Frontal cortex (tissue), 4 donors: ENCODE results near the gene LMF2. TPM values are rescaled to one million over a fixed set of nuclear protein-coding genes. Genes with fewer than 3 reads are reported as not detected.
A peak's percentile ranks its signal among the peaks of the same experiment; 100 is the strongest.

Experiments used
- DNase-seq, 2 donors: peaks; one replicate each; pipeline ENCODE4 v3.0.0; 2012; ENCODE audit warnings: low spot score in 2 of 2
- FAIRE-seq: peaks from 2 replicates; lab custom pipeline; 2012; peaks lifted over from hg19 to GRCh38; lab: Jason Lieb, UNC
- total RNA-seq: library from RNA; depleted of rRNA; stranded (reverse); fragments of >200 nt; gene quantifications from one replicate; pipeline ENCODE4 v1.2.3, GENCODE V29; 2014
- donor health status: control.
- donor health status: control.
- donor health status: control.

Gene LMF2
- total RNA-seq, 1 donor from 2014 or later, result 11.8 TPM

DNA sequence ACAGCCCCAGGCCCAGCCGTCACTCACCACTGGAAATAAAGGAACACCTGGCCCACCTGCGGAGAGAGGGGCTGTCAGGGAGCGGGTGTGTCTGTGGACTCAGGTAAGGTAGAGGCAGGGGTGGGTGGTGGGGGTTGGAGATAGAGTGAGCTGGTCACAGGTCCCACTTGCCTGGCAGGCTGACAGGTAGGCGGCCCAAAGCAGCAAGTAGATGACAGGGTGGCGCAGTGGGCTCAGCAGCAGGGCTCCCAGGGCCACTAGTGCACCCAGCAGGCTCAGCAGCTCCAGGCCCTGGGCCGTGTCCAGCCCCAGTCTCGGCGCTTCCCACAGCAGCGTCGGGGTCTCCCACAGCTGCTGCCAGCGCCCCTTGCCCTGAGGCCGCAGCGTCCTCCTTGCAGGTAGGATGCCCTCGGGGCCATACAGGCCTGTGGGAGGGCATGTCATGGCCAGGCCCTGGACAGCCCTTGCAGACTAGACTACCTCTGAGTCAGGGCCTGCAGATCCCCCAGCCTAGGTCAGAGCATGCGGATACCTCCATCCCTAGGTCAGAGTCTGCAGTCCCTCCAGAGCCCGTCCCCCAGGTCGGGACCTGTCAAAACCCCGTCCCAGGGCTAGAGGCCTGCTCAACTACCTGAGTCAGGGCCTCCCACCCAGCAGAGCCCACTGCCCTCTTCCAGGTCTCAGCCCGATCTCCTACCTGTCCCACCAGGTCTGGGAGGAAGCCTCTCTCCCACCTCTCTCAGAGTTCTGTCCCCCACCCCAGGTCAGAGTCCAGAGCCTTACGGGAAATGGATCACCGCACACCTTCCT lies 686 bp downstream of the LMF2 start:
- FAIRE-seq (no peak), DNase-seq (peak in 1 of 2 donors; percentile 52)

- FAIRE-seq (no peak), DNase-seq (no peak)
Measured at GRCh38 chr22:50505776-50506610, 1.5 kb downstream of the LMF2 start.

GRCh38 chr22:50505276-50505775 lies 2.2 kb downstream of the LMF2 start:
- DNase-seq (no peak), FAIRE-seq (no peak)

GRCh38 chr22:50504369-50505211 lies 2.9 kb downstream of the LMF2 start:
- no peak for DNase-seq
- FAIRE-seq, result no peak

- DNase-seq, result no peak
Measured at GRCh38 chr22:50503475-50504145, 3.9 kb downstream of the LMF2 start.

GRCh38 chr22:50502628-50503474 lies 4.7 kb downstream of the LMF2 start:
- no peak for DNase-seq
- FAIRE-seq, result no peak

More at GRCh38 chr22:50503475-50504145, 3.9 kb downstream of the LMF2 start:
- no peak for FAIRE-seq

GRCh38 chr22:50502096-50502495 lies 5.4 kb downstream of the LMF2 start:
- DNase-seq, result no peak
- FAIRE-seq, result no peak

- DNase-seq (no peak), FAIRE-seq (no peak)
Measured at GRCh38 chr22:50500452-50500851, 7.0 kb downstream of the LMF2 start.

GRCh38 chr22:50498322-50498890 lies 9.1 kb downstream of the LMF2 start:
- DNase-seq, result peak; percentile 57 to 67
- no peak for FAIRE-seq

DNA sequence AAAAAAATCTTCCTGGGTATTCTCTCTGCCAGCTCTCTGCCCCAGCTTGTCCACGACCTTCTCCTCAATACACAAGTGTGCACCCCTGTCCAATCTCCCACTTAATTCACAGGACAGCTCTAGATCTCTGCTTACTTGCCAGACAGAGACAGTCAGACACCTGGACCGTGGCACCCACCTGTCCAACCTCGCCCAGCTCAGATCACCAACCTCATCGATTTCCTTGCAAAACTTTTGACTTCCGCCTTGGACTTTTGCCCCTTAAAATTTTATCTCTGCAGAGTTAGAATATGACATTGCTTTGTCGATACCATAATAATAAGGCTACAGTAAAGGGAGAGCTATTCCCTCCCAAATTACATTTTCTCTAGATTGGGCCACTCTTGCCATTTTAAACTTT lies 10.4 kb downstream of the LMF2 start:
- FAIRE-seq (no peak), DNase-seq (no peak)

DNA sequence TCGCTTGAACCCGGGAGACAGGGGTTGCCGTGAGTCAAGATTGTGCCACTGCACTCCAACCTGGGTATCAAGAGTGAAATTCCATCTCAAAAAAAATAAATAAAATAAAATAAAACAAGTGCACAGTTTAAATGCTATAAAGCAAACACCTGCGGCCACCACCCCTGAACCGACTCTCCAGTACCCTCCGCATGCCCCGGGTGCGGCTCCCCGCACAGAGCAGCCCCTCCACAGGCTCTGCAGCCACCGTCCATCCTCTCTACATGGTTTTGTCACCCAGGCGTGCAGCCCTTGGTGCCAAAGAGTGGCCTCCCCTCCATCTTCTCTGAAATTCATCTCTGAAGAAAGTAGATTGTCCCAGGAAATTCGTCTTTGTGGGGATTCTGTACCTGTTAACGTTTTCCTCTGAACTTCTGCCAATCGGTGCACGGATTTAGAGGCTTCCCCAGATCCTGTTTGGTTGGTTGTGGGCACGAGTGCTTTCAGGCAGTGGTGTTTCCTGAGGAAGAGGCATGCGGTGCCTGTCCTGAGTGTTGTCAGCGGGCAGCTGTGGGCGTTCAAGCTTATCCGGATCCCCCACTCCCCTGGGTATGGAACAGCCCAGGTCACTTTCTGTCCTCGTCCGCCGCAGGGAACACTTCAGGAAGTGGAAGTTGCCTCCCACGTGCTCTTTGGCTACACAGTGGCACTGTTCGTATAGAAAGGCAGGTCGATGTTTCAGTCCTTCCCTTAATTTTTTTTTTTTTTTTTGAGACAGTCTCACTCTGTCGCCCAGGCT lies 16.8 kb downstream of the LMF2 start:
- DNase-seq, result no peak
- FAIRE-seq, result no peak

- no peak for FAIRE-seq
- DNase-seq, result no peak
Measured at GRCh38 chr22:50489363-50490243, 17.9 kb downstream of the LMF2 start.

DNA sequence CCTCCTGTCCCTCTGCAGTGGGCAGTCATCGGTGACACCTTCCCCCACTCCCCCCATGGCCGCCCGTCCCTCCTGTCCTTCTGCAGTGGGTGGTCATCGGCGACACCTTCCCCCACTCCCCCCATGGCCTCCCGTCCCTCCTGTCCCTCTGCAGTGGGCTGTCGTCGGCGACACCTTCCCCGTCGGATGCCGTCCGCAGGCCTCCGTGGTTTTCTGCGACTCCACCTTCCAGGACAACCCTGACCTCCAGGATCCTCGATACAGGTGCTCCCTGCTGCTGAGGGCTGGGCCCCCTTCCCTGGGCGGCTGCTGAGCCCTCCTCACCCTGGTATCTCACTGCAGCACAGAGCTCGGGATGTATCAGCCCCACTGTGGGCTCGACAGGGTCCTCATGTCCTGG lies 18.6 kb downstream of the LMF2 start:
- no peak for FAIRE-seq
- no peak for DNase-seq

DNA sequence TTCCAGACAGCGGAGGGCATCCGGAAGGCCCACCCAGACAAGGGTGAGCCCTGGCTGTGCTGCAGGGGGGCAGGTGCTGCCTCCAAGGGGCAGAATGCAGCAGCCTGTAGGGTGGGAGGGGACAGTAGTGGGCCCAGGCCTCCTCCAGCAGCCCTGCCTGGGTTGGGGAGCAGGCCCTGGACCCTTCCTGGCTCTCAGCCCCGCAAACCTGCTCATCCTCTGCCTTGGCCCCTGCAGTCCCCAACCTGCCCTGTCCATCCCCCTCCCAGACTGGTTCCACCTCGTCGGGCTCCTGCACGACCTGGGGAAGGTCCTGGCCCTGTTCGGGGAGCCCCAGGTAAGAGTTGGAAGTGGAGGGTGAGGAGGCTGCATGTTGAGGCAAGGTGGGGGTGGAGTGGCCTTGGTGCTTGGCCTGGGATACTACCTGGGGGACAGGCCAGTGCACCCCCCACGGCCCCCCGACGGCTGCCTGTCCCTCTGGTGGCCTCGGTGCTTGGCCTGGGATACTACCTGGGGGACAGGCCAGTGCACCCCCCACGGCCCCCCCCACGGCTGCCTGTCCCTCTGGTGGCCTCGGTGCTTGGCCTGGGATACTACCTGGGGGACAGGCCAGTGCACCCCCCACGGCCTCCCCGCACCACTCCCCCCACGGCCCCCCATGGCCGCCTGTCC lies 19.4 kb downstream of the LMF2 start:
- no peak for FAIRE-seq
- no peak for DNase-seq

DNA sequence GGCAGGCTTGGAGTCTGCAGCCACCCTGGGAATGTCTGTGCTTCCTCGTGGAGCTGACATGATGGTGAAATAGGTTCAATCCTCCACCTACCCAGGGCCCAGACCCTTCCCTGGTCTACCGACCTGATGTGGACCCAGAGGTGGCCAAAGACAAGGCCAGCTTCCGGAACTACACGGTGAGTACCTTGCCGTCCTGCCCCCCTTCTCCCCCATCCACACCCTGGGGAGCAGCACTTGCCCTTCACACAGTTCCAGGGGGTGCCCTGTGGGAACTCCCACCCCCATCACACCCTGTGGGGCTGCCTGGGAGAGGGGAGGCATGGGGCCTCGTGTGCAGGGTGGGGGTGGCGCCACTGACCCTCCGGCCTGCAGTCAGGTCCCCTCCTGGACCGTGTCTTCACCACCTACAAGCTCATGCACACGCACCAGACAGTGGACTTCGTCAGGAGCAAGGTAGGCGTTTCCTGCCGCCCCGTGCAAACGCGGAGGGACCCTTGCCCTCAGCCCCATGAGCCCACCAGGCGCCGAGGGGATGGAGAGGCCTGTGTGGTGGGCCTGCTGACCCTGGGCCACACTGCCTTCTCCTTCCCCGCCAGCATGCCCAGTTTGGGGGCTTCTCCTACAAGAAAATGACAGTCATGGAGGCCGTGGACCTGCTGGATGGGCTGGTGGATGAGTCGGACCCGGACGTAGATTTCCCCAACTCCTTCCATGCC lies 20.1 kb downstream of the LMF2 start:
- no peak for DNase-seq
- no peak for FAIRE-seq
